ENCODE results near the gene BCAS1.

BCAS1 gene

DNA sequence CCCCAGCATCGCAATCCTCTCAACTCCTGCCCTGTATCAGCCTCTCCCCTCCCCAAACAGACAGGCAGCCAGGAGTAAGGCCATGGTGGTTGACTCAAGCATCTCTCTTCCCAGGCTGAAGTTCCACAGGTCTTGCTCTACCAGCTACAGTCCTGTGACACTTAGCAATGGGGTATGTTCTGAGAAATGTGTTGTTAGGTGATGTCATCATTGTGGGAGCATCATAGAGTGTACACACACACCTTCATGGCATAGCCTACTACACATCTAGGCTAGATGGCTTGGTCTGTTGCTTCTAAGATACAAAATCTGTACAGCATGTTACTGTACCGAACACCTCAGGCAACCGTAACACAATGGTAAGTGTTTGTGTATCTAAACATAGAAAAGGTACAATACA is 29.5 kb upstream of the BCAS1 start:
- peaks cover 5% of the 10 kb centered on the region for H3K4me1 Mint-ChIP-seq
- H3K36me3 Mint-ChIP-seq (ENCODE audit: low read depth), result peaks cover 6% of the 10 kb centered on the region
- H3K9me3 Mint-ChIP-seq, result peaks cover 7% of the 10 kb centered on the region
- H3K4me3 Mint-ChIP-seq, result no peak overlapping the region
- DNase-seq, result no peak
- peak overlapping the region; percentile 79 for H3K27ac Mint-ChIP-seq
- TF ChIP-seq, protein P1, sequence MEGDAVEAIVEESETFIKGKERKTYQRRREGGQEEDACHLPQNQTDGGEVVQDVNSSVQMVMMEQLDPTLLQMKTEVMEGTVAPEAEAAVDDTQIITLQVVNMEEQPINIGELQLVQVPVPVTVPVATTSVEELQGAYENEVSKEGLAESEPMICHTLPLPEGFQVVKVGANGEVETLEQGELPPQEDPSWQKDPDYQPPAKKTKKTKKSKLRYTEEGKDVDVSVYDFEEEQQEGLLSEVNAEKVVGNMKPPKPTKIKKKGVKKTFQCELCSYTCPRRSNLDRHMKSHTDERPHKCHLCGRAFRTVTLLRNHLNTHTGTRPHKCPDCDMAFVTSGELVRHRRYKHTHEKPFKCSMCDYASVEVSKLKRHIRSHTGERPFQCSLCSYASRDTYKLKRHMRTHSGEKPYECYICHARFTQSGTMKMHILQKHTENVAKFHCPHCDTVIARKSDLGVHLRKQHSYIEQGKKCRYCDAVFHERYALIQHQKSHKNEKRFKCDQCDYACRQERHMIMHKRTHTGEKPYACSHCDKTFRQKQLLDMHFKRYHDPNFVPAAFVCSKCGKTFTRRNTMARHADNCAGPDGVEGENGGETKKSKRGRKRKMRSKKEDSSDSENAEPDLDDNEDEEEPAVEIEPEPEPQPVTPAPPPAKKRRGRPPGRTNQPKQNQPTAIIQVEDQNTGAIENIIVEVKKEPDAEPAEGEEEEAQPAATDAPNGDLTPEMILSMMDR (IDR thresholded peaks at IDR 0.05), result no peak
- peaks cover 4% of the 10 kb centered on the region for H3K27me3 Mint-ChIP-seq (ENCODE audit: low read depth, poor library complexity)

DNA sequence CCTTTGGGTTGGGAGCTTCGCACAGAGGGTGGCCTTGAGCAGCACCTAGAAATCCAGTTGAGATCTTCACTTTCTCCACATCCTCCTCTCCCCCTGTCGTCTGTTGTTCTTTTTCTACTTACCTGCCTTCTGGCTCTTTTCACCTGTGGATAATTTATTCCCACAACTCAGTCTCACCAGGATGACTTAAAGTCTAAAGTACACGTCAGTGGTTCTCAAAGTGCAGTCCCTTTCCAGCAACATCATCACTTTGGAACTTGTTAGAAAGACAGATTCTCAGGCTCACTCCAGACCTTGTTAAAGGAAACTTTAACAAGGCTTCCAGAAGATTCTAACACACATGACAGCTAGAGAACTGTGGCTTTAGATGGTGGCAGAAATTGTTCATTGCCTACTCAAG is 27.7 kb upstream of the BCAS1 start:
- TF ChIP-seq, protein P1 (IDR thresholded peaks at IDR 0.05), result no peak
- peaks cover 7% of the 10 kb centered on the region for H3K9me3 Mint-ChIP-seq
- peaks cover 15% of the 10 kb centered on the region for H3K4me1 Mint-ChIP-seq
- H3K36me3 Mint-ChIP-seq (ENCODE audit: low read depth), result peaks cover 6% of the 10 kb centered on the region
- H3K27me3 Mint-ChIP-seq (ENCODE audit: low read depth, poor library complexity), result peaks cover 7% of the 10 kb centered on the region
- H3K4me3 Mint-ChIP-seq, result no peak overlapping the region
- no peak overlapping the region for H3K27ac Mint-ChIP-seq
- DNase-seq, result no peak

DNA sequence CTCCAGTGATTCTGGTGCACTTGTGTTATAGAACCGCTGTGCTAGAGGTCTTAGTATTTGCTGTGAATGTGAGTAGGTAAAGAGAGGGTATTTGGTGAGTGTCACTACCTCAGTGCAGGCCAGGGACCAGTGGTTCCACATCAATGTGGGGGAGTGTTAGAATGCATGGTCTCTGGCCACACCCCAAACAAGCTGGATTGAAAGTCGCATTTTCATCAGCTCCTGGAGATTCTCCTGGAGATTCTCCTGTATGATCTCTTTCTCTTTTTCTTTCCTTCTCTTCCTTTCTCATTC is 26.8 kb upstream of the BCAS1 start:
- H3K27ac Mint-ChIP-seq, result no peak overlapping the region
- H3K9me3 Mint-ChIP-seq, result peaks cover 7% of the 10 kb centered on the region
- peaks cover 6% of the 10 kb centered on the region for H3K27me3 Mint-ChIP-seq (ENCODE audit: low read depth, poor library complexity)
- TF ChIP-seq, protein P1 (IDR thresholded peaks at IDR 0.05), result no peak
- H3K4me1 Mint-ChIP-seq, result peaks cover 21% of the 10 kb centered on the region
- DNase-seq, result no peak
- peaks cover 6% of the 10 kb centered on the region for H3K36me3 Mint-ChIP-seq (ENCODE audit: low read depth)
- H3K4me3 Mint-ChIP-seq, result no peak overlapping the region

DNA sequence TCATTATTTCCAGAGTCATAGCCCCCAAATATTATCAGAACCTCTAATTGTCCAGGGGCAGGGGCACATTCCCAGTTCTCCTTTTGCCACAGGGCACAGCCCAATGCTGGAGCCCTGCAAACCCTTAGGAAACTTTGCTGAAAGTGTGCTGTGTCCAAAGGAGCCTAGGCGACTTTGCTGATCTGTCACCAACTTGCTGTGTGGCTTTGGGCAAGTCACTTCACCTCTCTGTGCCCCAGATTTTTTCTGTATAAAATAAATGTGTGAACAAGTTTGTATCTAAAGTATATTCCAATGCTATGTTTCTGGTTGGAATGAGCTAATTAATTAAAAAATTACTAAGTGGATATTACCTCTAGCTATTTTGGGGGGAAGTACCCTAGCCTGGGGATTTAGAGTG is 25.4 kb upstream of the BCAS1 start:
- H3K4me1 Mint-ChIP-seq, result peaks cover 21% of the 10 kb centered on the region
- H3K27ac Mint-ChIP-seq, result no peak overlapping the region
- peaks cover 6% of the 10 kb centered on the region for H3K36me3 Mint-ChIP-seq (ENCODE audit: low read depth)
- peaks cover 7% of the 10 kb centered on the region for H3K9me3 Mint-ChIP-seq
- H3K27me3 Mint-ChIP-seq (ENCODE audit: low read depth, poor library complexity), result peaks cover 3% of the 10 kb centered on the region
- TF ChIP-seq, protein P1 (IDR thresholded peaks at IDR 0.05), result no peak
- no peak for DNase-seq
- H3K4me3 Mint-ChIP-seq, result no peak overlapping the region

DNA sequence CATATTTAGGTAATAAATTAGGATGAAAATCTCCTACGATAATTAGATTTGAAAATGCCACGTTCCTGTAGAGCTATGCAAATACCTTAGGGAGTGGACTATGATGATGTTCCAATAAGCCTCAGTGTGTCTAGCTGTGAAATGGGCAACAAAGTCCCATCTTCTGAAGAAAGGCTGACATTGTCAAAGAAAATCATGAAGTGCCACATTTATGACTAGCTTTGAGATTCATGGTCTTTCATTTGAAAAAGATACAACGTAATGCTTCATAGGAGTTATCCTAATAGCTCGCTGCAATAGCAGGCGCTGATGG is 23.8 kb upstream of the BCAS1 start:
- peaks cover 3% of the 10 kb centered on the region for H3K27me3 Mint-ChIP-seq (ENCODE audit: low read depth, poor library complexity)
- DNase-seq, result no peak
- TF ChIP-seq, protein P1 (IDR thresholded peaks at IDR 0.05), result no peak
- peaks cover 27% of the 10 kb centered on the region for H3K4me1 Mint-ChIP-seq
- no peaks in the 10 kb centered on the region for H3K9me3 Mint-ChIP-seq
- no peaks in the 10 kb centered on the region for H3K36me3 Mint-ChIP-seq (ENCODE audit: low read depth)
- no peak overlapping the region for H3K4me3 Mint-ChIP-seq
- no peak overlapping the region for H3K27ac Mint-ChIP-seq

DNA sequence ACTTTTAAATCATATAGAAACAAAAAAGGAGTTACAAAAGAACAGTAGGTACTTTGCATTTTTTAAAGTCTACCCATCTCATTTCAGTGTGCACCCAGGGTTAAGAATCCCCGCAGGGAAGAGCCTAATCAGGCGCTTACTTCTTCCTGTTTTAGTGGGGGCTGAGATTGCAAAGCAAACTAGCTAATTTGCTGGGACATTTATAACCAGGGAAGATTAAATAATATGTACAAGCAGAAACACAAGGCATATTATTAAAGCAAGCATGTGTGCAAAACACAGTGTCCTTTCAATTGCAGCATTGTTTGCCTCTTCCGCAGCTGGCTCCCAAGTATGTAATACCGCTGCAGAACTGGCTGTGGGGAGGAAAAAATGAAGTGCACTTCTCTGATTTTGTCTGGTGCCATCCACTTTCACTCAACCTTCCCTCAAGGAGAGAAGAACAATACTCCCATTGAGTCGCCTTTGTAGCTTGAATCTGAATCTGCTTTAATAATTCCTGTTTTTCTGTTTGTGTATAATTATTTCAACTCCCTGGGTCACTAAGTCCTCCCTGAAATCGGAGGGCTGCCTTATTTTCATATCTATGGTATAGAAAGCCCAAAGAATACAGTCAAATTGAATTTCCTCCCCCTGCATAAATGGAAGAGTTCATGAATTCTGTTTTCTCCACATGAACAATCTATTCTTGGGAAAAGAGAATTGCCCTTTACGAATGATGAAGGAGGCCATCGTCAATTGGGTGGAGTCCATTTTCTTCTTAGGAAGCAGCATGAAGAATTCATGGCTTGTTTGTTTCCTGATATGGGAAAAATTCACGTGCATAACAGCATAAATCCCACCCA is 23.3 kb upstream of the BCAS1 start:
- Mint-ChIP-seq H3K27ac (no peak overlapping the region), H3K4me3 (no peak overlapping the region), H3K36me3 (ENCODE audit: low read depth) (no peaks in the 10 kb centered on the region), H3K9me3 (no peaks in the 10 kb centered on the region), H3K27me3 (ENCODE audit: low read depth, poor library complexity) (peaks cover 3% of the 10 kb centered on the region), H3K4me1 (peaks cover 27% of the 10 kb centered on the region)
- no peak for DNase-seq
- TF ChIP-seq, protein P1 (IDR thresholded peaks at IDR 0.05), result no peak
